NT2/D1 (cell line): Measurements from ENCODE around the gene NAPB.

ENCODE experiments used
- DNase-seq: peaks from one replicate; pipeline ENCODE4 v3.0.0-alpha.2; 2011; ENCODE audit warnings: low read depth, low spot score
- H3K27me3 ChIP-seq: 2 replicates; pipeline ENCODE4 v1.6.0; 2011; ENCODE audit warnings: mild to moderate bottlenecking; ENCODE audit not compliant: insufficient read length, insufficient read depth
- H3K36me3 ChIP-seq: 2 replicates; pipeline ENCODE4 v1.6.1; 2011; ENCODE audit warnings: mild to moderate bottlenecking, low read length, mixed read lengths; ENCODE audit not compliant: insufficient read depth, insufficient read length
- H3K4me1 ChIP-seq: 2 replicates; pipeline ENCODE4 v1.5.1; 2011; ENCODE audit not compliant: insufficient read depth, insufficient read length
- H3K4me3 ChIP-seq: 2 replicates; pipeline ENCODE4 v1.5.1; 2011; ENCODE audit warnings: low read depth; ENCODE audit not compliant: insufficient read length
- H3K9ac ChIP-seq: 2 replicates; pipeline ENCODE4 v1.6.0; 2011; ENCODE audit warnings: low read depth; ENCODE audit not compliant: insufficient read length
- H3K9me3 ChIP-seq: 2 replicates; pipeline ENCODE4 v1.5.1; 2011; ENCODE audit warnings: mild to moderate bottlenecking, low read length; ENCODE audit not compliant: insufficient read depth
- SUZ12 ChIP-seq: IDR thresholded peaks from 2 replicates; pipeline ENCODE4 v1.6.1; 2011; ENCODE audit not compliant: insufficient read length, insufficient read depth; ENCODE audit errors: extremely low read depth
- YY1 ChIP-seq: IDR thresholded peaks from 2 replicates; pipeline ENCODE4 v1.6.1; 2011; ENCODE audit not compliant: insufficient read length, insufficient read depth
- ZNF274 ChIP-seq: IDR thresholded peaks from 2 replicates; pipeline ENCODE4 v1.6.1; 2011; ENCODE audit warnings: mild to moderate bottlenecking, low read depth, low read length

Gene NAPB

DNA sequence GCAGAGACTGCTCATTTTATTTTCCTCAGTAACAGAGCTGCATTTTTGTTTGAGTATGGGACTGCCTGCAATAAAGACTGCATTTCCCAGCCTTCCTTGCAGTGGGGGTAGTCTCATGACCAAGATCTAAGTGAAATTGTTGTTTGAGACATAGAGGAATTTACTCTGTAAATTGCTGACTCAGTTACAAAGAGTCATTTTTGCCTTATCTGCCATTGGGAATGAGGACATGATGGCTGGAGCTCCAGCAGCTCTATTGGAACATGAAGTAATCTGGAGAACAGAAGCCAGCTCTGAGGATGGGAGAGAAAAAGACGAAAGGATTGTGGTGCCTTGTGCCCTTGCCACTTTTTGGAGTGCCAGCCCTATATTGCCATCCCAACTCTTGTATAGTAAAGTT lies 33.5 kb upstream of the NAPB start:
- no peak for TF ChIP-seq SUZ12
- TF ChIP-seq YY1: no peak
- H3K9ac ChIP-seq: no peak overlapping the region
- H3K36me3 ChIP-seq: no peaks in the 10 kb centered on the region
- H3K4me1 ChIP-seq: no peaks in the 10 kb centered on the region
- H3K27me3 ChIP-seq: no peaks in the 10 kb centered on the region
- H3K9me3 ChIP-seq: peaks cover 4% of the 10 kb centered on the region; the same call in 1 of the 2 replicates
- H3K4me3 ChIP-seq: no peak overlapping the region
- DNase-seq: no peak

DNA sequence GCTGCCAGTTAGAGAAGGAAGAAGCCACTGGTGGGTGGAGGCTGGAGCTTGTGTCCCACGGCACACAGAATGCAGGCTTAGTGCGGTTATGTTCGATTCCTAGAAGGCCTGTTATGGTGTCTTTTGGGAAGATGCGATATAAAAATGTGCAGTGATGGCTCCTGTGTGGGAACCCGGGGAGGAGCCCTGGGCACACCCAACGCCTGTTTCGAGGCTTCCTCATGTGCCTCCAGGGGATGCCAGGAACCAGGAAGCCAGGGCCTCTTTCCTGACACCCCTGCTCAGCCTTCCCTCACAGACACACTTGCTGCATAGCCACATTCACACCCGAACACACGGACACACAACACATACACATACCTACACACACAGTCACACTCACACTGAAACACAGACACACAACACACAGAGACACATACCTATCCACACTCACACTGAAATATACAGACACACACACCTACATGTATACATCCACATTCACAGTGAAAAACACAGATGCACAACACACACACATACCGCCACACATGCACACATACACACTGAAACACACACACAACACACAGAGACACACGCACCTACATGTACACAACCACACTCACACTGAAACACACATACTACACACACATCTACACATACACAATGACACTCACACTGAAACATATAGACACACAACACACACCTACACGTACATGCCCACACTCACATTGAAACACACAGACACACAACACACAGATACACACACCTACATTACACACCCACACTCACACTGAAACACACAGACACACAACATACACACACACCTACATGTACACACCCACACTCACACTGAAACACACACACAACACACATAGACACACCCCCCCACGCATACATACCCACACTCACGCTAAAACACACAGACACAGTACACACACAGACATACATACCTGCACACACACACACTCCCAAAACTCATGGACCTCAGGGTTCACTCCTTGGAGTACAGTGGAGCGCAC lies 32.6 kb upstream of the NAPB start:
- Histone ChIP-seq H3K36me3 (no peaks in the 10 kb centered on the region), H3K27me3 (no peaks in the 10 kb centered on the region), H3K4me1 (no peaks in the 10 kb centered on the region), H3K4me3 (no peak overlapping the region), H3K9me3 (peaks cover 4% of the 10 kb centered on the region; the same call in 1 of the 2 replicates), H3K9ac (no peak overlapping the region)
- DNase-seq: no peak
- no peak for TF ChIP-seq YY1
- no peak for TF ChIP-seq ZNF274
- TF ChIP-seq SUZ12: no peak

DNA sequence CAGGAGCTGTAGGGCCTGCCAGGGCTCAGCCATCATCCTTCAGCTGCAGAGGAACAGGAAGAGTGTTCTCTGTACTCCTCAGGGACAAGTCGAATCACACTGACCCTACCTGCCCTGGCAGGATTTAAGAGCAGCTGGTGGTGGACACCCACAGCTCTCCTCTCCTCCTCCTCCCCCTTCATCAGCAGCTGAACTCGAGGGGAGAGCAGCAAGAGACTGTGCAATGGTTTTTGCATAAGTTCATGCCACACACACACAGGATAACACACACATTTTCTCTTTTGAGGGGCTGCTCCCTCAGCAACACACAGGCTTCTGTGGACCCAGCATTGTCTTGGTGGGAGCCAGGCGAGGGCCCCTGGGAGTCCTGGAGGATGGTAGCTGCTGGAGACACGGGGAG lies 31.5 kb upstream of the NAPB start, which contains the start of gene CST11:
TSS of gene CST11 (minus strand) at position 101 of the 400 bp plus-strand sequence. CDS start at position 36, 65 bp downstream.
- H3K27me3 ChIP-seq: no peaks in the 10 kb centered on the region
- TF ChIP-seq YY1 (no peak), SUZ12 (no peak), ZNF274 (no peak)
- no peak within 1 kb of the TSS for H3K9ac ChIP-seq
- no peak within 1 kb of the TSS for H3K4me3 ChIP-seq
- H3K9me3 ChIP-seq: peaks cover 4% of the 10 kb centered on the region; the same call in 1 of the 2 replicates
- H3K36me3 ChIP-seq: no peaks in the 10 kb centered on the region
- no peaks in the 10 kb centered on the region for H3K4me1 ChIP-seq
- DNase-seq: no peak

DNA sequence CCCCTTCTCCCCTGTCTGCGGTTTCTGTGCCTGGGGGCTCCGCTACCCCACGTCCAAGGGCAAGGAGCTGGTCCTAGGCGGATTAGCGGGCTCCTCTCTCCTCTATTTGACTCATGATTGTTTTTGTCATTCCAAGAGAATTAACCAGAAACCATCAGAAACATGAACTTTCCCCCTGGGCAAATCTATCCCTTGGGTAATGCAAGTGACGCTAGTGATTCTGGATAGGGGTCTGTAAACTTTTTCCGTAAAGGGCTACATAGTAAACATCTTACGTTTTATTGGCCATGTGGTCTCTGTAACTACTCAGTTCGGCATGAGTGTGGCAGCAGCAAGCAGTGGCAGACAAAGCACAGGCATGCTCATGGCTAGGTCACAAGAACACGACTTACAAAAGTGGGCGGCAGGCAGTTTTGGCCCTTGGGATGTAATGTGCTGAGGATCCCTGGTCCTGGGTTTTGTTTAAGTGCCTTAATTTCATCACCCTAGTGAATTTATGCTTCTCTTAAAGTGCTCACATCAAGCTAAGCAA lies 30.7 kb upstream of the NAPB start:
- no peak for DNase-seq
- Histone ChIP-seq H3K4me3 (no peak overlapping the region), H3K9me3 (peaks cover 2% of the 10 kb centered on the region; the same call in 1 of the 2 replicates), H3K4me1 (no peaks in the 10 kb centered on the region), H3K27me3 (no peaks in the 10 kb centered on the region), H3K9ac (no peak overlapping the region), H3K36me3 (no peaks in the 10 kb centered on the region)
- TF ChIP-seq YY1 (no peak), SUZ12 (no peak), ZNF274 (no peak)

DNA sequence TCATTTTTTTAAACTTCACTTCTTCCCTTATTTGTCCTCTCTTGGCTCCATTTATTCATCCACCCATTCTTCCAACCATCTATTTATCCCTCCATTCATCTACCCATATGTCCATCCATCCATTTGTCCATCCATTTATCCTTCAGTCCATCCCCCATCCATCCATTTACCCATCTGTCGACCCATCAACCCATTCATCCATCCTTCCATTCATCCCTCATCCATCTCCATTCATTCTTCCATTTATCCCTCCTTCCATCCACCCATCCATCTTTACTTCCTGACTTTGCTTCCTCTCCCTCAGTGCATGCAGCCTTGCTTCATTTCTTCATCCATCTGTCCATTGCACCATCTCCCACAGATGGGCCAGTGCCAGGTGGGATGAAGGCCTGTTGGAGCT lies 29.6 kb upstream of the NAPB start:
- Histone ChIP-seq H3K27me3 (no peaks in the 10 kb centered on the region), H3K9ac (no peak overlapping the region), H3K36me3 (no peaks in the 10 kb centered on the region), H3K4me3 (no peak overlapping the region), H3K9me3 (no peaks in the 10 kb centered on the region), H3K4me1 (no peaks in the 10 kb centered on the region)
- TF ChIP-seq YY1 (no peak), ZNF274 (no peak), SUZ12 (no peak)
- DNase-seq: no peak

DNA sequence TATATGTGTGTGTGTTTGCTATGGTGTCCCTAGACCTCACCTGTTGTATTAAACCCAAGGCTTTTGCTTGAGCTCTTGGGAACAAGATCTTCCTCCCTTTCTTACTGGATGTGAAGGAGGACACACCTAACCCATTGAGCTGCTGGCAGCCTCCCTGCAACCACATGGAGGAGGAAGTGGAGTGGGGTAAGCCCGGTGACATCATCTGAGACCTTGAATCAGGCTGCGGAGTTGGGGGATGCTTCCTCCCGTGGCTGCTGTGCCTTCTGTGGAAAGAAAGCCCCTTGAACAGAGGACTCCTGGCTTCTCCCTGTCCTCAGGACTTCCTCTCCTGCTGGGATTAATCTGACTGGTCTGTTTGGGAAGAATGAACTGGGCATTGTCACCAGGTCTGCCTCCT lies 28.1 kb upstream of the NAPB start:
- Histone ChIP-seq H3K9me3 (no peaks in the 10 kb centered on the region), H3K27me3 (no peaks in the 10 kb centered on the region), H3K36me3 (no peaks in the 10 kb centered on the region), H3K9ac (no peak overlapping the region), H3K4me3 (no peak overlapping the region), H3K4me1 (no peaks in the 10 kb centered on the region)
- TF ChIP-seq ZNF274 (no peak), SUZ12 (no peak), YY1 (no peak)
- no peak for DNase-seq

DNA sequence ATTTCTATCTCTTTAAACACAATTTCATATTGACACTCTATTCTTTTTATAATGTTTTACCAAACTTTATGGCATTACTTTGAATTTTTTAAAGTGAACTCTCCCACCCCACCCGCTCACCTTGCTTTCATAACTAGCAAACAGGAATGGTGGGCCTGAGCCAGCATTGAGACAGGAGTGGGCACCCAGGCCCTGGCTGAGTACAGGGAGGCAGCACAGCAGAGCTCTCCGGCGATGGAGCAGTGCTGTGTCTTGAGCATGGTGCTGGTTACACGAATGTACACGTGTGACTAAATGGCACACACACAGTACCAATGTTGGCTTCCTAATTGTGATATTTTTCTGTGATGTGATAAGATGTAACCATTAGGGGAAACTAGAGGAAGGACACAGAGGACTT lies 26.9 kb upstream of the NAPB start:
- Histone ChIP-seq H3K4me1 (no peaks in the 10 kb centered on the region), H3K9me3 (no peaks in the 10 kb centered on the region), H3K9ac (no peak overlapping the region), H3K4me3 (no peak overlapping the region), H3K27me3 (no peaks in the 10 kb centered on the region), H3K36me3 (no peaks in the 10 kb centered on the region)
- DNase-seq: no peak
- TF ChIP-seq SUZ12 (no peak), YY1 (no peak), ZNF274 (no peak)
